ENCODE results near the gene RERE.

DNA sequence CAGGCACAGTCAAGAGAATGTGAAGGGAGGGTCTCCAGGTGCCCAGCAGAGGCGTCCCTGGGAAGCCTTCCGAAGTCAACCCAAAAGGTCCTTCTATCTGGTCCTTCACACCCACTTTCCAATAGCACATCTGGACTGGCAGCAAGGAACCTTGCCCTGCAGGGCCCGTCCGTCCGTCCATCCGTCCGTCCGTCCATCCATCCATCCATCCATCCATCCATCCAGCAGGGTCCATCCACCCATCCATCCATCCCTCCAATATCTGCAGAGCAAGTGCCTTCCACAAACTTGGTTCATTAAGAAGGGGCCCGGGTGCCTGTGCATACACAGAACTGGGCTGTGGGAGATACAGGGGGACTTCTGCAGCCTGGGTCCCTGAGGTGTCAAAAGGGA is 468.0 kb downstream of the RERE start:
- TF ChIP-seq POLR2AphosphoS5 (IDR thresholded peaks at IDR 0.05; ENCODE audit: borderline replicate concordance, low read depth, low read length) (no peak), FOXP2 (optimal IDR thresholded peaks at IDR 0.05; ENCODE audit: control extremely low read depth, extremely low read length, insufficient read depth) (no peak)

Data from SK-N-MC (cell line).